ENCODE results near the gene FBXW8.

- no peak for TF ChIP-seq EZH2 (optimal IDR thresholded peaks at IDR 0.05; ENCODE audit: low read depth, low read length)
- TF ChIP-seq CTCF (IDR thresholded peaks at IDR 0.05; ENCODE audit: low read length), result no peak
- TF ChIP-seq EZH2phosphoT487 (IDR thresholded peaks at IDR 0.05; ENCODE audit: low read length), result no peak
These were observed 53.6 kb downstream of the FBXW8 start for GRCh38 chr12:116964054-116965050.

All from MM.1S (cell line).